ENCODE results near the gene SPATA2.

GRCh38 chr20:49877386-49877921 is 37.9 kb downstream of the SPATA2 start:
- TF ChIP-seq CTCF (conservative IDR thresholded peaks at IDR 0.05), result no peak
- no peak for TF ChIP-seq ZFX (IDR thresholded peaks at IDR 0.05)

All from C4-2B (cell line).